Activated CD4-positive, alpha-beta T cell treated with anti-CD3 and anti-CD28 coated beads, Interleukin-10, Interleukin-2, amounts not matched to agents 100 ng/mL and 50 ng/mL, durations not matched to agents 16 hours and 8 hours (primary cell): ENCODE results near the gene MAP1B.

Experiments used
- DNase-seq: peaks from one replicate; pipeline ENCODE4 v3.0.0-alpha.2; 2020

Gene MAP1B

GRCh38 chr5:72101828-72102227, 5.4 kb upstream of the MAP1B start:
- no peak for DNase-seq

GRCh38 chr5:72106817-72107130, 501 bp upstream of the MAP1B start:
- DNase-seq = no peak

- DNase-seq = peak; percentile 20
These were observed 576 bp downstream of the MAP1B start for GRCh38 chr5:72107901-72108201.

GRCh38 chr5:72108202-72109061, 1.2 kb downstream of the MAP1B start:
- peak; percentile 20 for DNase-seq

GRCh38 chr5:72109062-72109411, 1.8 kb downstream of the MAP1B start:
- no peak for DNase-seq

GRCh38 chr5:72109625-72110024, 2.4 kb downstream of the MAP1B start:
- no peak for DNase-seq

GRCh38 chr5:72110394-72111013, 3.2 kb downstream of the MAP1B start:
- DNase-seq = no peak

GRCh38 chr5:72112389-72112788, 5.1 kb downstream of the MAP1B start:
- DNase-seq = no peak

GRCh38 chr5:72114629-72115028, 7.4 kb downstream of the MAP1B start:
- no peak for DNase-seq

GRCh38 chr5:72115296-72115695, 8.0 kb downstream of the MAP1B start:
- DNase-seq = no peak

- no peak for DNase-seq
These were observed 10.0 kb downstream of the MAP1B start for GRCh38 chr5:72117307-72117706.

GRCh38 chr5:72121052-72121779, 13.9 kb downstream of the MAP1B start:
- no peak for DNase-seq

GRCh38 chr5:72121780-72122445, 14.6 kb downstream of the MAP1B start:
- DNase-seq = no peak

- no peak for DNase-seq
These were observed 15.3 kb downstream of the MAP1B start for GRCh38 chr5:72122602-72123001.

- DNase-seq = no peak
These were observed 16.6 kb downstream of the MAP1B start for GRCh38 chr5:72123764-72124376.

GRCh38 chr5:72125271-72125940, 18.1 kb downstream of the MAP1B start:
- no peak for DNase-seq

- DNase-seq = no peak
These were observed 18.8 kb downstream of the MAP1B start for GRCh38 chr5:72125941-72126620.

- DNase-seq = no peak
These were observed 19.5 kb downstream of the MAP1B start for GRCh38 chr5:72126796-72127195.

GRCh38 chr5:72129725-72130124, 22.4 kb downstream of the MAP1B start:
- DNase-seq = no peak

- no peak for DNase-seq
These were observed 23.1 kb downstream of the MAP1B start for GRCh38 chr5:72130351-72130761.

- no peak for DNase-seq
These were observed 26.1 kb downstream of the MAP1B start for GRCh38 chr5:72133212-72133990.
